ENCODE data around the gene SEMA3G. TPM values are rescaled to one million over a fixed set of nuclear protein-coding genes. Genes with fewer than 3 reads are reported as not detected.

The SEMA3G gene
- polyA plus RNA-seq, 4 donors, result 0.67 to 30.4 (median 1.7) TPM

DNA sequence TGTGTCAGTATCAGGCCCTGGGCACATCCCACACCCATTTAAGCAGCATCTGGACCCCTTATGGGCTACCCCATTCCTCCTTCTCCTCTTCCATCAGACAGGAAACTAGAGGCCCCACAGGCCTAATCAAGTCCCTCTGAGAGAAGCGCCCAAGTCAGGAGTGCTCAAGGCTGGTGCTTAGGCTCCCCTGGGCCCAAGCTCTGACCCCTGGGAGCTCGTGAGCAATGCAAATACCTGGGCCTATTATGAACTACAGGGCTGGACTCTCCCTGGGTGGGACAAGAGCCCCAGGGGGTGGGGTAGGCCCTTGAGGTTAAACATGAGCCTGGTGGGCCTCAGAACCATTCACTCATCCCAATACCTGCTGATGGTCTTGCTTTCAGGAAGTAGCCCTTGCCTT lies 57.4 kb downstream of the SEMA3G start:
- no peaks in the 10 kb centered on the region for H3K4me1 ChIP-seq (ENCODE audit: control insufficient read depth in 3 of 3, insufficient read depth in 2 of 3, low read depth in 1 of 3, low read length in 2 of 3)
- no peaks in the 10 kb centered on the region for H3K9me3 ChIP-seq (ENCODE audit: control insufficient read depth in 2 of 2, insufficient read depth in 1 of 2, low read depth in 1 of 2, low read length in 1 of 2)
- H3K27me3 ChIP-seq (ENCODE audit: control insufficient read depth in 3 of 3, insufficient read depth in 3 of 3, low read length in 3 of 3), result no peaks in the 10 kb centered on the region
- DNase-seq, result no peak
- H3K27ac ChIP-seq (ENCODE audit: low read depth in 1 of 3, low read length in 2 of 3), result no peak overlapping the region
- 88 to 97% (median 91%) methylated on average over 2 of the region's 2 CpGs for WGBS, 3 donors
- FAIRE-seq, result no peak
- no peak overlapping the region for H3K4me3 ChIP-seq (ENCODE audit: low read depth in 1 of 3, low read length in 3 of 3)
- peaks cover 0 to 76% (median 4%) of the 10 kb centered on the region in 3 donors for H3K36me3 ChIP-seq (ENCODE audit: control insufficient read depth in 3 of 3, insufficient read depth in 2 of 3, low read depth in 1 of 3, low read length in 3 of 3)

DNA sequence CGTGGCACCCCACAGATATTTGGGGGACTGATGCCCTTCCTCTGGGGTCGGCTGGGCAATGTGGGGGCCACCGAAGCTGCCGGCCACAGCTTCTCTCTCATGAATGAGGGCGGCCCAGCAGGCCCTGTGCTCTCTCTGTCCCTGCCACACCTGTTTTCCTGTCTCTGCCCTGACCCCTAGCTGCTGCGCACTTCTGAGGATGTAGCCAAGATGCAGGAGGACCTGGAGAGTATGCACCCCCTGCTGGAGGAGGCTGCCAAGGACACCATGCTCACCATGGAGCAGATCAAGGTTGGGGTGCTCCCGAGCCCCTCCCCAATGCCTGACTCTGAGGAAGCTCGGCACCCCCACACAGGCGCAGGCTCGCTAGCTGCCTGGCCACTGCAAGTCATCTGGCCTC lies 59.7 kb downstream of the SEMA3G start:
- Histone ChIP-seq H3K4me3 (ENCODE audit: low read depth in 1 of 3, low read length in 3 of 3) (no peak overlapping the region), H3K27me3 (ENCODE audit: control insufficient read depth in 3 of 3, insufficient read depth in 3 of 3, low read length in 3 of 3) (no peaks in the 10 kb centered on the region), H3K9me3 (ENCODE audit: control insufficient read depth in 2 of 2, insufficient read depth in 1 of 2, low read depth in 1 of 2, low read length in 1 of 2) (no peaks in the 10 kb centered on the region), H3K27ac (ENCODE audit: low read depth in 1 of 3, low read length in 2 of 3) (no peak overlapping the region), H3K4me1 (ENCODE audit: control insufficient read depth in 3 of 3, insufficient read depth in 2 of 3, low read depth in 1 of 3, low read length in 2 of 3) (no peaks in the 10 kb centered on the region), H3K36me3 (ENCODE audit: control insufficient read depth in 3 of 3, insufficient read depth in 2 of 3, low read depth in 1 of 3, low read length in 3 of 3) (peaks cover 0 to 53% (median 0%) of the 10 kb centered on the region in 3 donors)
- DNase-seq, result peak; percentile 33 to 44
- FAIRE-seq, result no peak
- 71 to 81% (median 77%) methylated on average over 10 of the region's 10 CpGs for WGBS, 3 donors

DNA sequence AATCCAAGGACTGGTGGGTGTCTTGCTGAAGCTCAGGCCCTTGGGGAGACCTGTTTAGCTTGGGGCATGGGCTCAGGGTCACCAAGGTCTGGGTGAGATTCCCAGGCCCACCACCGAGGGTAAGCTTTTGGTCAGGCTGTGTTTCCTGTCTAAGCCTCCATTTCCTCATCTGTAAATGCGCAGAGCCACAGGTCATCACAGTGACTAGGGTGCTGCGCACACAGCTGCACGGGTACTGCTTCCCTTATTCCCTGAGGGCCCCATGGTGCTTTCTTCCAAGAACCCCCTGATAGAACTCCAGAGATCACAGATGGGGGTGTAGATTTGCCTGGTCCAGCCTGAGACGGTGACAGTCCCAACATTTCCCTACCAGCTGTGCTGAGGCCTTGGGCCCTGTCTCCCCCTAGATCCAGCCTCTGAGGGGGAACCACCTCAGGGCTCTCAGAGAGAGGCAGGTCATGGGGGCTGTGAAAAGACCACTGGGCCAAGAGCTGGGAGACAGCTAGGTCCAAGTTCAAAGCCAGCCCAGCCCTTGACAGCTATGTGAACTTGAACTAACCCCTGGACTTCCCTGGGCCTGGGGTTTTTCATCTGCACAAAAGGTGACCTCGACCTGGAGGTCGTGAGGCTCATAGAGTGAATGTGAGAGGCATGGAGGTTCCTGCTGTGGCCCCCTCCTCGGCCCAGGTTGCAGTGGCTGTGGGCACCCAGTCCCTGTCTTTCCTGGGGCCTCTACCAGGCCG lies 60.7 kb downstream of the SEMA3G start:
- FAIRE-seq (no peak), DNase-seq (no peak)
- Histone ChIP-seq H3K27me3 (ENCODE audit: control insufficient read depth in 3 of 3, insufficient read depth in 3 of 3, low read length in 3 of 3) (no peaks in the 10 kb centered on the region), H3K9me3 (ENCODE audit: control insufficient read depth in 2 of 2, insufficient read depth in 1 of 2, low read depth in 1 of 2, low read length in 1 of 2) (no peaks in the 10 kb centered on the region), H3K4me3 (ENCODE audit: low read depth in 1 of 3, low read length in 3 of 3) (no peak overlapping the region), H3K36me3 (ENCODE audit: control insufficient read depth in 3 of 3, insufficient read depth in 2 of 3, low read depth in 1 of 3, low read length in 3 of 3) (peaks cover 0 to 47% (median 0%) of the 10 kb centered on the region in 3 donors), H3K27ac (ENCODE audit: low read depth in 1 of 3, low read length in 2 of 3) (no peak overlapping the region), H3K4me1 (ENCODE audit: control insufficient read depth in 3 of 3, insufficient read depth in 2 of 3, low read depth in 1 of 3, low read length in 2 of 3) (no peaks in the 10 kb centered on the region)
- WGBS, 3 donors, result 78 to 81% (median 79%) methylated on average over 9 of the region's 9 CpGs

DNA sequence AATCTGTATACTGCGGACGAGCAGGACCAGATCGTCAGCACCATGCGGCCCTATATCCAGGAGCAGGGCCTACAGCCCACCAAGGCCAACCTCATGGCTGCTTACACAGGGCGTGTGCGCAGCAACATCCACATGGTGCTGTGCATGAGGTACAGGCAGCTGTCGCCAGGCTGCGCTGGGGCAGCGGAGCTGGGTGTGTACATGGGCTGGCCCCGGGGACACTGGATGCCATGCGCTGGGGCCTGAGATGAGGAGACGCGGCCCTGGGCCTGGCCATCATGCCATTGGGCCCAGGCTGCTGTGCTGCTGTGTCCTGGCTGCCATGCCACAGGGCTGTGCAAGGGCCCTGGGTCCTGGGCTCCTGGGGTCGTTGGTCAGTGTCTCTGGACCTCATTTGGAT lies 61.5 kb downstream of the SEMA3G start:
- H3K36me3 ChIP-seq (ENCODE audit: control insufficient read depth in 3 of 3, insufficient read depth in 2 of 3, low read depth in 1 of 3, low read length in 3 of 3), result peaks cover 0 to 39% (median 0%) of the 10 kb centered on the region in 3 donors
- H3K27me3 ChIP-seq (ENCODE audit: control insufficient read depth in 3 of 3, insufficient read depth in 3 of 3, low read length in 3 of 3), result no peaks in the 10 kb centered on the region
- 88 to 92% (median 89%) methylated on average over 14 of the region's 14 CpGs for WGBS, 3 donors
- no peaks in the 10 kb centered on the region for H3K9me3 ChIP-seq (ENCODE audit: control insufficient read depth in 2 of 2, insufficient read depth in 1 of 2, low read depth in 1 of 2, low read length in 1 of 2)
- H3K27ac ChIP-seq (ENCODE audit: low read depth in 1 of 3, low read length in 2 of 3), result no peak overlapping the region
- H3K4me3 ChIP-seq (ENCODE audit: low read depth in 1 of 3, low read length in 3 of 3), result no peak overlapping the region
- H3K4me1 ChIP-seq (ENCODE audit: control insufficient read depth in 3 of 3, insufficient read depth in 2 of 3, low read depth in 1 of 3, low read length in 2 of 3), result no peaks in the 10 kb centered on the region
- FAIRE-seq (no peak), DNase-seq (no peak)

Other genes with a start within 250 kb of the SEMA3G start
- 10 to 100 TPM; 40.9 to 99.7 (median 65.3) TPM for gene ALAS1, start 246.9 kb downstream of the SEMA3G start, polyA plus RNA-seq
- gene TLR9, start 219.5 kb downstream of the SEMA3G start, polyA plus RNA-seq, result under 1 TPM in 2 of 4 donors, not detected in 2; 0.12 to 0.30 TPM
- 10 to 100 TPM; 23.1 to 54.1 (median 50.7) TPM for gene TWF2, start 205.9 kb downstream of the SEMA3G start, polyA plus RNA-seq
- gene PPM1M, start 199.3 kb downstream of the SEMA3G start, polyA plus RNA-seq, result 1 to 10 TPM; 1.8 to 9.3 (median 8.3) TPM
- 10 to 100 TPM; 25.9 to 64.3 (median 36.1) TPM for gene WDR82, start 166.5 kb downstream of the SEMA3G start, polyA plus RNA-seq
- gene GLYCTK, start 157.3 kb downstream of the SEMA3G start, polyA plus RNA-seq, result 100 to 1,000 TPM in 3 of 4 donors, 10 to 100 TPM in 1; 97.5 to 184 (median 163) TPM
- 10 to 100 TPM in 1 of 4 donors, 1 to 10 TPM in 3; 4.3 to 22.6 (median 7.5) TPM for gene DNAH1, start 128.8 kb downstream of the SEMA3G start, polyA plus RNA-seq
- gene BAP1, start 35.1 kb downstream of the SEMA3G start, polyA plus RNA-seq, result 10 to 100 TPM; 54.8 to 59.4 (median 58.0) TPM
- gene PHF7, start 34.4 kb downstream of the SEMA3G start, polyA plus RNA-seq, result 10 to 100 TPM in 1 of 4 donors, 1 to 10 TPM in 3; 6.8 to 11.6 (median 8.8) TPM
- gene TNNC1, start 8.9 kb upstream of the SEMA3G start, polyA plus RNA-seq, result 100 to 1,000 TPM in 1 of 4 donors, 1 to 10 TPM in 2, under 1 TPM in 1; 0.79 to 110 (median 5.9) TPM
- gene NISCH, start 10.5 kb upstream of the SEMA3G start, polyA plus RNA-seq, result 10 to 100 TPM; 25.9 to 78.1 (median 27.9) TPM
- 10 to 100 TPM in 2 of 4 donors, 1 to 10 TPM in 2; 2.0 to 72.1 (median 24.4) TPM for gene STAB1, start 50.2 kb upstream of the SEMA3G start, polyA plus RNA-seq
- gene NT5DC2, start 88.8 kb upstream of the SEMA3G start, polyA plus RNA-seq, result 10 to 100 TPM in 3 of 4 donors, 1 to 10 TPM in 1; 4.9 to 46.9 (median 23.8) TPM
- 10 to 100 TPM in 3 of 4 donors, 1 to 10 TPM in 1; 8.9 to 38.9 (median 20.3) TPM for gene UQCC5, start 91.5 kb upstream of the SEMA3G start, polyA plus RNA-seq
- 10 to 100 TPM in 2 of 4 donors, 1 to 10 TPM in 2; 6.7 to 36.2 (median 12.3) TPM for gene PBRM1, start 240.8 kb upstream of the SEMA3G start, polyA plus RNA-seq
- gene GNL3, start 240.9 kb upstream of the SEMA3G start, polyA plus RNA-seq, result 10 to 100 TPM; 25.3 to 84.2 (median 55.3) TPM